NB4 (cell line): ENCODE measurements around the gene CMC2.

ENCODE experiments used
- MAX ChIP-seq: IDR thresholded peaks from 2 replicates; pipeline ENCODE4 v1.6.1; 2011; ENCODE audit warnings: low read depth, low read length
- POLR2A ChIP-seq: IDR thresholded peaks from 2 replicates; pipeline ENCODE4 v1.6.1; 2011; ENCODE audit warnings: mild to moderate bottlenecking; ENCODE audit not compliant: insufficient read length; ENCODE audit errors: extremely low read depth
- TF ChIP-seq, protein P1 (sequence below): IDR thresholded peaks from one replicate; pipeline ENCODE4 v1.5.1; 2012; ENCODE audit warnings: low read depth, low read length

GRCh38 chr16:80982646-80983045 is 24.0 kb downstream of the CMC2 start:
- TF ChIP-seq POLR2A (no peak), MAX (no peak)
- TF ChIP-seq, protein P1, sequence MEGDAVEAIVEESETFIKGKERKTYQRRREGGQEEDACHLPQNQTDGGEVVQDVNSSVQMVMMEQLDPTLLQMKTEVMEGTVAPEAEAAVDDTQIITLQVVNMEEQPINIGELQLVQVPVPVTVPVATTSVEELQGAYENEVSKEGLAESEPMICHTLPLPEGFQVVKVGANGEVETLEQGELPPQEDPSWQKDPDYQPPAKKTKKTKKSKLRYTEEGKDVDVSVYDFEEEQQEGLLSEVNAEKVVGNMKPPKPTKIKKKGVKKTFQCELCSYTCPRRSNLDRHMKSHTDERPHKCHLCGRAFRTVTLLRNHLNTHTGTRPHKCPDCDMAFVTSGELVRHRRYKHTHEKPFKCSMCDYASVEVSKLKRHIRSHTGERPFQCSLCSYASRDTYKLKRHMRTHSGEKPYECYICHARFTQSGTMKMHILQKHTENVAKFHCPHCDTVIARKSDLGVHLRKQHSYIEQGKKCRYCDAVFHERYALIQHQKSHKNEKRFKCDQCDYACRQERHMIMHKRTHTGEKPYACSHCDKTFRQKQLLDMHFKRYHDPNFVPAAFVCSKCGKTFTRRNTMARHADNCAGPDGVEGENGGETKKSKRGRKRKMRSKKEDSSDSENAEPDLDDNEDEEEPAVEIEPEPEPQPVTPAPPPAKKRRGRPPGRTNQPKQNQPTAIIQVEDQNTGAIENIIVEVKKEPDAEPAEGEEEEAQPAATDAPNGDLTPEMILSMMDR: no peak
